Astrocyte (in vitro differentiated cells and primary cell): ENCODE results near the gene F10. TPM values are rescaled to one million over a fixed set of nuclear protein-coding genes. Genes with fewer than 3 reads are reported as not detected.

Experiments
- DNase-seq: peaks from one replicate; pipeline ENCODE4 v3.0.0-alpha.2; 2010; ENCODE audit warnings: low read depth
- FAIRE-seq: peaks from 2 replicates; lab custom pipeline; 2011; peaks lifted over from hg19 to GRCh38; lab: Jason Lieb, UNC
- H2AFZ ChIP-seq: 2 replicates; pipeline ENCODE4 v1.6.0; 2012; ENCODE audit warnings: low read depth, low read length, inconsistent platforms
- H3K27ac ChIP-seq: 2 replicates; pipeline ENCODE4 v1.5.1; 2011; ENCODE audit warnings: low read depth, low read length, inconsistent platforms
- H3K27me3 ChIP-seq: 2 replicates; pipeline ENCODE4 v1.6.0; 2011; ENCODE audit warnings: low read length, inconsistent platforms; ENCODE audit not compliant: insufficient read depth
- H3K36me3 ChIP-seq: 2 replicates; pipeline ENCODE4 v1.5.1; 2011; ENCODE audit warnings: low read length, inconsistent platforms; ENCODE audit not compliant: insufficient read depth
- H3K4me1 ChIP-seq: 2 replicates; pipeline ENCODE4 v1.5.1; 2011; ENCODE audit warnings: low read length, inconsistent platforms; ENCODE audit not compliant: insufficient read depth
- H3K4me2 ChIP-seq: 2 replicates; pipeline ENCODE4 v1.6.0; 2012; ENCODE audit warnings: low read length, inconsistent platforms
- H3K4me3 ChIP-seq: 2 replicates; pipeline ENCODE4 v1.5.1; 2011; ENCODE audit warnings: low read depth, mild to moderate bottlenecking, low read length, inconsistent platforms; ENCODE audit not compliant: insufficient read depth
- H3K79me2 ChIP-seq: 2 replicates; pipeline ENCODE4 v1.6.0; 2012; ENCODE audit warnings: mild to moderate bottlenecking, low read length, inconsistent platforms; ENCODE audit not compliant: insufficient read depth
- H3K9ac ChIP-seq: 2 replicates; pipeline ENCODE4 v1.6.0; 2012; ENCODE audit warnings: mild to moderate bottlenecking, low read length, inconsistent platforms
- H3K9me3 ChIP-seq: 2 replicates; pipeline ENCODE4 v1.5.1; 2012; ENCODE audit warnings: low read depth, mild to moderate bottlenecking, low read length, inconsistent platforms; ENCODE audit not compliant: insufficient read depth
- H4K20me1 ChIP-seq: 2 replicates; pipeline ENCODE4 v1.6.0; 2012; ENCODE audit warnings: low read length, inconsistent platforms; ENCODE audit not compliant: insufficient read depth
- H3K27ac Mint-ChIP-seq: one replicate; pipeline ENCODE4 v1.8.0; 2021; ENCODE audit warnings: mild to moderate bottlenecking, mixed read lengths; ENCODE audit not compliant: unreplicated experiment
- H3K27me3 Mint-ChIP-seq: one replicate; pipeline ENCODE4 v1.8.0; 2021; ENCODE audit warnings: low read depth, mixed read lengths; ENCODE audit not compliant: unreplicated experiment
- H3K36me3 Mint-ChIP-seq: one replicate; pipeline ENCODE4 v1.8.0; 2021; ENCODE audit warnings: low read depth, mixed read lengths; ENCODE audit not compliant: unreplicated experiment
- H3K4me1 Mint-ChIP-seq: one replicate; pipeline ENCODE4 v1.8.0; 2021; ENCODE audit warnings: low read depth, mixed read lengths; ENCODE audit not compliant: unreplicated experiment
- H3K4me3 Mint-ChIP-seq: one replicate; pipeline ENCODE4 v1.8.0; 2021; ENCODE audit warnings: mild to moderate bottlenecking, moderate library complexity, mixed read lengths; ENCODE audit not compliant: unreplicated experiment
- H3K9me3 Mint-ChIP-seq: one replicate; pipeline ENCODE4 v1.8.0; 2021; ENCODE audit warnings: mild to moderate bottlenecking, mixed read lengths; ENCODE audit not compliant: unreplicated experiment
- CTCF ChIP-seq: IDR thresholded peaks from 2 replicates; pipeline ENCODE4 v1.5.1; 2011; ENCODE audit warnings: low read depth, mild to moderate bottlenecking, inconsistent platforms, low read length, moderate library complexity; ENCODE audit not compliant: insufficient read depth
- EZH2 ChIP-seq: IDR thresholded peaks from 2 replicates; pipeline ENCODE4 v1.6.1; 2012; ENCODE audit warnings: mild to moderate bottlenecking, low read length, inconsistent platforms; ENCODE audit not compliant: insufficient read depth
- total RNA-seq: library from RNA; stranded (reverse); gene quantifications from 2 replicates; pipeline ENCODE4 v1.2.1, GENCODE V29; 2021

F10 gene
- total RNA-seq, 1 donor from 2014 or later: 0.45 TPM

DNA sequence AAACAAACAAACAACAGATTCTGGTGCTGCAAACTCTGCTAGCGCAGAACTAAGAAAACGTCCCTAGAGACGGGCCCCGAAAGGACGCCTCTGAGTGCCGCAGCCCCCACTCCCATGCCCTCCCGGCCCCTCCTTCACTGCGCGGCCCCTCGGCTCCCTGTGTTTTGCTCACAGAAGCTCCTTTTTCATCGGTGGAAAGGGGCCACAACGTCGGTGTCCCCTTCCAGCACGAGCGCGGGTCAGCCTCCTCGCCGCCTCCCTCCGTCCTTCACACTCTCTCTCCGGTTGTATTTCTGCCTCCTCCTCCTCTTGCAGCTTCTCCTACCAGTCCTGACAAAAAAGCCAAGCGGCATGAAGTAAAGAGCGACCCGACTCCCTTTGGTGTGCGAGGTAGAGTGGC lies 31.8 kb upstream of the F10 start:
- no peak overlapping the region for H2AFZ ChIP-seq
- Mint-ChIP-seq H3K4me3 (no peak overlapping the region), H3K9me3 (no peaks in the 10 kb centered on the region), H3K36me3 (no peaks in the 10 kb centered on the region), H3K27ac (no peak overlapping the region), H3K27me3 (peaks cover 56% of the 10 kb centered on the region), H3K4me1 (no peaks in the 10 kb centered on the region)
- no peak for TF ChIP-seq EZH2
- TF ChIP-seq CTCF: no peak
- no peak for FAIRE-seq
- no peak overlapping the region for H3K9ac ChIP-seq
- H3K4me2 ChIP-seq: no peak overlapping the region
- no peaks in the 10 kb centered on the region for H3K36me3 ChIP-seq
- H3K27me3 ChIP-seq: peaks cover 3% of the 10 kb centered on the region
- no peak for DNase-seq
- H3K27ac ChIP-seq: no peak overlapping the region
- no peaks in the 10 kb centered on the region for H3K9me3 ChIP-seq
- no peaks in the 10 kb centered on the region for H3K79me2 ChIP-seq
- no peaks in the 10 kb centered on the region for H4K20me1 ChIP-seq
- H3K4me1 ChIP-seq: no peaks in the 10 kb centered on the region
- no peak overlapping the region for H3K4me3 ChIP-seq

DNA sequence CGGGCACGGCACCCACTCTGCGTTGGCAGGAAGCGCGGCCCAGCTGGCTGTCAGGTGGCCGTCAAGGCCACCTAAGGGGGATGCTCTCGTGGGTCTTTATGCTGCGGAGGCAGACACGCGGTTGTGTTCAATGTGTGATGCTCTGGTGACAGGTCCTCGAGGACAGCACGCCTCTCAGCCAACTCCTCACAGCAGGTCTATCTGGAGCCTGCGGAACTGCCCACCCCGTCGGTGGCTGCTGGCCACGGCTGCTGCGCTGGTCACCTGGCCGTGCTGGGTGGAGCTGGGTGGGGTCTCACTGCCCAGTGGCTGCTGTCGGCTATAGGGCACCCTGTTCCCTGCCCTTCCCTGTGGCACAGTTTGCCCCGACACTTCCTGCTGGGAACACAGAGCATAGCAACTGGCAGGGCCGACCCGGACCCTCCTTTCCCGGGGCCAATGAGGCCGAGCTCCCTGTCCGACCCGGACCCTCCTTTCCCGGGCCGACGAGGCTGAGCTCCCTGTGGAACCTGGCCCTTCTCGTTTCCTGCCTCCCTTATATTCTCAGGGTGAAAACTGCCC lies 31.3 kb upstream of the F10 start:
- no peak for FAIRE-seq
- Histone ChIP-seq H3K9ac (no peak overlapping the region), H3K27ac (no peak overlapping the region), H3K79me2 (no peaks in the 10 kb centered on the region), H4K20me1 (no peaks in the 10 kb centered on the region), H3K4me2 (no peak overlapping the region), H3K36me3 (no peaks in the 10 kb centered on the region), H3K4me1 (no peaks in the 10 kb centered on the region), H3K9me3 (no peaks in the 10 kb centered on the region), H2AFZ (no peak overlapping the region), H3K27me3 (peaks cover 3% of the 10 kb centered on the region), H3K4me3 (no peak overlapping the region)
- no peaks in the 10 kb centered on the region for H3K4me1 Mint-ChIP-seq
- no peak overlapping the region for H3K27ac Mint-ChIP-seq
- H3K36me3 Mint-ChIP-seq: no peaks in the 10 kb centered on the region
- no peaks in the 10 kb centered on the region for H3K9me3 Mint-ChIP-seq
- H3K27me3 Mint-ChIP-seq: peaks cover 56% of the 10 kb centered on the region
- DNase-seq: no peak
- H3K4me3 Mint-ChIP-seq: no peak overlapping the region
- TF ChIP-seq EZH2 (no peak), CTCF (no peak)

GRCh38 chr13:113091891-113092775 lies 30.5 kb upstream of the F10 start:
- Histone ChIP-seq H3K9me3 (no peaks in the 10 kb centered on the region), H3K4me1 (no peaks in the 10 kb centered on the region), H3K36me3 (no peaks in the 10 kb centered on the region), H3K27ac (no peak overlapping the region), H3K9ac (no peak overlapping the region), H3K79me2 (no peaks in the 10 kb centered on the region), H3K27me3 (peaks cover 3% of the 10 kb centered on the region), H3K4me2 (no peak overlapping the region), H2AFZ (no peak overlapping the region), H3K4me3 (no peak overlapping the region), H4K20me1 (no peaks in the 10 kb centered on the region)
- no peak for TF ChIP-seq CTCF
- TF ChIP-seq EZH2: no peak
- peaks cover 50% of the 10 kb centered on the region for H3K27me3 Mint-ChIP-seq
- no peak overlapping the region for H3K4me3 Mint-ChIP-seq
- H3K4me1 Mint-ChIP-seq: no peaks in the 10 kb centered on the region
- FAIRE-seq (no peak), DNase-seq (no peak)
- H3K27ac Mint-ChIP-seq: no peak overlapping the region
- H3K36me3 Mint-ChIP-seq: no peaks in the 10 kb centered on the region
- H3K9me3 Mint-ChIP-seq: no peaks in the 10 kb centered on the region
